HCT116 (cell line): Measurements from ENCODE around the gene PCCA.

Source experiments
- CTCF ChIP-seq, 3 experiments: fragments of 200-600 bp in 1 of 3; sonication (generic) in 1 of 3; IDR thresholded peaks in 2 of 3; conservative IDR thresholded peaks in 1 of 3; 2 replicates each; pipeline ENCODE4 v1.5.1; 2012 to 2017; ENCODE audit warnings: low read depth in 2 of 3, low read length in 2 of 3, antibody characterized with exemption in 1 of 3, borderline replicate concordance in 1 of 3, control low read depth in 1 of 3, mild to moderate bottlenecking in 1 of 3, mixed read lengths in 1 of 3, mixed run types in 1 of 3, moderate library complexity in 1 of 3; ENCODE audit not compliant: insufficient read depth in 1 of 3
- ELF1 ChIP-seq: IDR thresholded peaks from 2 replicates; pipeline ENCODE4 v1.6.1; 2012; ENCODE audit warnings: low read depth, borderline replicate concordance
- REST ChIP-seq: IDR thresholded peaks from 2 replicates; pipeline ENCODE4 v1.6.1; 2012; ENCODE audit warnings: low read depth

DNA sequence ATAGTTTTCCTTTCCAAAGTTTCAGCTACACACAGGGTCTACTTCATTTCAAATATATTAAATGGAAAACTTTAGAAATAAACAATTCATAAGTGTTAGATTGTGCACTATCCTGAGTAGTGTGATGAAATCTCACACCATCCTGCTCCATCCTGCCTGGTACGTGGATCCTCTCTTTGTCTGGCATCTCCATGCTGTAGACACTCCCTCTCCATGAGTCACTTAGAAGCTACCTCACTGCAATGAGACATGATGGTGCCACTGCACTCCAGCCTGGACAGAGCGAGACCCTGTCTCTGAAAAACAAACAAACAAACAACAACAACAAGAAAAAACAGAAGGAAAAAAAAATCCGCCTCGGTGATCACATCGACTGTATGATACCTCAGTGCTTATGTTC, 191.8 kb downstream of the PCCA start:
- TF ChIP-seq ELF1 (no peak), CTCF (IDR thresholded peaks at IDR 0.05 in 2 of 3, conservative IDR thresholded peaks at IDR 0.05 in 1 of 3; ENCODE audit: borderline replicate concordance in 1 of 3, insufficient read depth in 1 of 3, low read depth in 2 of 3, low read length in 2 of 3) (no peak), REST (no peak)
